ENCODE results near the gene NARS2.

Gene NARS2

GRCh38 chr11:78405805-78406204, 168.9 kb downstream of the NARS2 start:
- TF ChIP-seq TCF12 (IDR thresholded peaks at IDR 0.05; ENCODE audit: low read depth) (no peak), YY1 (IDR thresholded peaks at IDR 0.05; ENCODE audit: low read depth) (no peak), TEAD4 (IDR thresholded peaks at IDR 0.05) (no peak), USF1 (IDR thresholded peaks at IDR 0.05) (no peak), EP300 (IDR thresholded peaks at IDR 0.05; ENCODE audit: borderline replicate concordance) (no peak), NFIC (IDR thresholded peaks at IDR 0.05) (no peak), MAX (IDR thresholded peaks at IDR 0.05) (no peak), TAF1 (IDR thresholded peaks at IDR 0.05; ENCODE audit: low read depth) (no peak), ZBTB7A (IDR thresholded peaks at IDR 0.05; ENCODE audit: low read depth) (no peak), REST (IDR thresholded peaks at IDR 0.05; ENCODE audit: low read depth) (no peak), CEBPB (IDR thresholded peaks at IDR 0.05) (no peak), EGR1 (IDR thresholded peaks at IDR 0.05) (no peak), FOXM1 (IDR thresholded peaks at IDR 0.05; ENCODE audit: borderline replicate concordance, low read depth) (no peak), CREB1 (IDR thresholded peaks at IDR 0.05; ENCODE audit: low read depth) (no peak), RAD21 (IDR thresholded peaks at IDR 0.05; ENCODE audit: low read depth) (no peak)

- TF ChIP-seq EP300 (IDR thresholded peaks at IDR 0.05; ENCODE audit: borderline replicate concordance) (no peak), TEAD4 (IDR thresholded peaks at IDR 0.05) (no peak), YY1 (IDR thresholded peaks at IDR 0.05; ENCODE audit: low read depth) (no peak), USF1 (IDR thresholded peaks at IDR 0.05) (no peak), CEBPB (IDR thresholded peaks at IDR 0.05) (no peak), MAX (IDR thresholded peaks at IDR 0.05) (no peak), REST (IDR thresholded peaks at IDR 0.05; ENCODE audit: low read depth) (no peak), FOXM1 (IDR thresholded peaks at IDR 0.05; ENCODE audit: borderline replicate concordance, low read depth) (no peak), ZBTB7A (IDR thresholded peaks at IDR 0.05; ENCODE audit: low read depth) (no peak), EGR1 (IDR thresholded peaks at IDR 0.05) (no peak), TAF1 (IDR thresholded peaks at IDR 0.05; ENCODE audit: low read depth) (no peak), TCF12 (IDR thresholded peaks at IDR 0.05; ENCODE audit: low read depth) (no peak), RAD21 (IDR thresholded peaks at IDR 0.05; ENCODE audit: low read depth) (no peak), NFIC (IDR thresholded peaks at IDR 0.05) (no peak), CREB1 (IDR thresholded peaks at IDR 0.05; ENCODE audit: low read depth) (no peak)
These were observed 170.9 kb downstream of the NARS2 start for GRCh38 chr11:78403781-78404180.

GRCh38 chr11:78402847-78403246, 171.8 kb downstream of the NARS2 start:
- no peak for TF ChIP-seq TCF12 (IDR thresholded peaks at IDR 0.05; ENCODE audit: low read depth)
- no peak for TF ChIP-seq FOXM1 (IDR thresholded peaks at IDR 0.05; ENCODE audit: borderline replicate concordance, low read depth)
- no peak for TF ChIP-seq NFIC (IDR thresholded peaks at IDR 0.05)
- TF ChIP-seq EGR1 (IDR thresholded peaks at IDR 0.05) = no peak
- no peak for TF ChIP-seq MAX (IDR thresholded peaks at IDR 0.05)
- no peak for TF ChIP-seq CREB1 (IDR thresholded peaks at IDR 0.05; ENCODE audit: low read depth)
- no peak for TF ChIP-seq RAD21 (IDR thresholded peaks at IDR 0.05; ENCODE audit: low read depth)
- no peak for TF ChIP-seq CEBPB (IDR thresholded peaks at IDR 0.05)
- no peak for TF ChIP-seq USF1 (IDR thresholded peaks at IDR 0.05)
- no peak for TF ChIP-seq ZBTB7A (IDR thresholded peaks at IDR 0.05; ENCODE audit: low read depth)

GRCh38 chr11:78400702-78401101, 174.0 kb downstream of the NARS2 start:
- TF ChIP-seq RAD21 (IDR thresholded peaks at IDR 0.05; ENCODE audit: low read depth) = no peak
- TF ChIP-seq TEAD4 (IDR thresholded peaks at IDR 0.05) = no peak
- no peak for TF ChIP-seq TAF1 (IDR thresholded peaks at IDR 0.05; ENCODE audit: low read depth)
- TF ChIP-seq CEBPB (IDR thresholded peaks at IDR 0.05) = no peak
- TF ChIP-seq NFIC (IDR thresholded peaks at IDR 0.05) = no peak
- TF ChIP-seq ZBTB7A (IDR thresholded peaks at IDR 0.05; ENCODE audit: low read depth) = no peak
- no peak for TF ChIP-seq EP300 (IDR thresholded peaks at IDR 0.05; ENCODE audit: borderline replicate concordance)
- no peak for TF ChIP-seq YY1 (IDR thresholded peaks at IDR 0.05; ENCODE audit: low read depth)
- TF ChIP-seq EGR1 (IDR thresholded peaks at IDR 0.05) = no peak
- TF ChIP-seq TCF12 (IDR thresholded peaks at IDR 0.05; ENCODE audit: low read depth) = no peak
- no peak for TF ChIP-seq FOXM1 (IDR thresholded peaks at IDR 0.05; ENCODE audit: borderline replicate concordance, low read depth)
- TF ChIP-seq MAX (IDR thresholded peaks at IDR 0.05) = no peak
- TF ChIP-seq CREB1 (IDR thresholded peaks at IDR 0.05; ENCODE audit: low read depth) = no peak
- TF ChIP-seq REST (IDR thresholded peaks at IDR 0.05; ENCODE audit: low read depth) = no peak
